K562 (cell line): ENCODE measurements around the gene VIM. TPM values are rescaled to one million over a fixed set of nuclear protein-coding genes. Genes with fewer than 3 reads are reported as not detected.

Source experiments
- ARID4B ChIP-seq: sonication (generic); formaldehyde crosslinking; IDR thresholded peaks from 2 replicates; pipeline ENCODE4 v1.8.0; 2022; ENCODE audit warnings: mild to moderate bottlenecking, missing genetic modification reagents
- BCOR ChIP-seq: fragments of 450-650 bp; IDR thresholded peaks from 2 replicates; pipeline ENCODE4 v1.6.1; 2016
- CCNT2 ChIP-seq: IDR thresholded peaks from 2 replicates; pipeline ENCODE4 v1.6.1; 2011; ENCODE audit warnings: borderline replicate concordance, low read depth, mild to moderate bottlenecking, moderate library complexity, mixed read lengths, low read length; ENCODE audit not compliant: insufficient read length; ENCODE audit errors: extremely low read depth
- GTF2F1 ChIP-seq: IDR thresholded peaks from 2 replicates; pipeline ENCODE4 v1.6.1; 2011; ENCODE audit warnings: low read depth, low read length, improper control_type of control experiment
- HNRNPL ChIP-seq: fragments of 200-400 bp; formaldehyde crosslinking; IDR thresholded peaks from 2 replicates; pipeline ENCODE4 v1.6.1; 2017; ENCODE audit warnings: low read depth, mild to moderate bottlenecking, low read length
- ILK ChIP-seq: fragments of 450-650 bp; IDR thresholded peaks from 2 replicates; pipeline ENCODE4 v1.6.1; 2016; ENCODE audit warnings: missing genetic modification characterization, low read depth, mild to moderate bottlenecking, missing compliant biosample characterization, moderate library complexity, borderline replicate concordance
- RB1 ChIP-seq: fragments of 450-650 bp; IDR thresholded peaks from 2 replicates; pipeline ENCODE4 v1.6.1; 2017; ENCODE audit warnings: low read depth, mild to moderate bottlenecking
- TARDBP ChIP-seq: fragments of 450-650 bp; IDR thresholded peaks from 2 replicates; pipeline ENCODE4 v1.6.1; 2016
- TFAP4 ChIP-seq: sonication (generic); formaldehyde crosslinking; IDR thresholded peaks from 2 replicates; pipeline ENCODE4 v1.8.0; 2022; ENCODE audit warnings: missing genetic modification reagents, mild to moderate bottlenecking, moderate library complexity, borderline replicate concordance
- THRAP3 ChIP-seq: fragments of 450-650 bp; IDR thresholded peaks from 2 replicates; pipeline ENCODE4 v1.6.1; 2016; ENCODE audit warnings: mild to moderate bottlenecking, inconsistent platforms, borderline replicate concordance
- ZNF175 ChIP-seq: fragments of 200-800 bp; sonication (Bioruptor generic); IDR thresholded peaks from 2 replicates; pipeline ENCODE4 v1.6.1; 2016; ENCODE audit warnings: low read depth, mild to moderate bottlenecking, missing genetic modification characterization, missing compliant biosample characterization
- ZNF253 ChIP-seq: fragments of 250-450 bp; sonication (Bioruptor Pico); conservative IDR thresholded peaks from 2 replicates; pipeline ENCODE4 v1.6.1; 2021; ENCODE audit warnings: mild to moderate bottlenecking
- ZNF407 ChIP-seq: fragments of 450-650 bp; IDR thresholded peaks from 2 replicates; pipeline ENCODE4 v1.6.1; 2016; ENCODE audit warnings: low read depth
- polyA plus RNA-seq, 8 experiments: library from polyadenylated mRNA; depleted of rRNA in 4 of 8; stranded (reverse) in 5 of 8; unstranded in 3 of 8; fragments of >200 nt; fragmentation: Nextera tagmentation in 2 of 8; fragmentation: Illumina TruSeq in 1 of 8; extraction: Ambion mirVana in 2 of 8; extraction: Trizol in 1 of 8; gene quantifications; 2 replicates each; pipeline versions ENCODE4 v1.2.1 to v1.2.3, GENCODE V29; 2011 to 2014; ENCODE audit warnings: inconsistent platforms in 1 of 8, missing spikeins in 1 of 8
- total RNA-seq, 7 experiments: library from RNA; depleted of rRNA in 6 of 7; stranded (reverse); fragments of >200 nt in 6 of 7; fragmentation: Illumina TruSeq in 2 of 7; extraction: Trizol in 2 of 7; gene quantifications; 2 replicates each; pipeline versions ENCODE4 v1.2.1 to v1.2.3, GENCODE V29; 2011 to 2021; ENCODE audit warnings: low replicate concordance in 1 of 7

VIM gene
- total and polyA plus RNA-seq, 9 of the 15 experiments (the other 6 are each of a cell fraction or from before 2014, with no cell fraction given), result 86.0 to 621 (median 383) TPM

GRCh38 chr10:17229016-17229716, 1.1 kb downstream of the VIM start (continued):
- TF ChIP-seq ARID4B (CRISPR knock-in tag) (peak; percentile 50; the same call in 1 of the 2 replicates), ZNF175 (CRISPR knock-in tag) (0 out of 2 replicates have a peak, but pooled peaks have one; percentile 6), TFAP4 (CRISPR knock-in tag) (0 out of 2 replicates have a peak, but pooled peaks have one; percentile 29), CCNT2 (peak; percentile 24), ZNF253 (CRISPR knock-in tag) (no peak), GTF2F1 (no peak), TARDBP (no peak), BCOR (peak; percentile 6; the same call in 1 of the 2 replicates), ILK (tag) (no peak), THRAP3 (no peak), HNRNPL (peak; percentile 82; the same call in 1 of the 2 replicates), ZNF407 (no peak), RB1 (peak; percentile 35; the same call in 1 of the 2 replicates)
